Hepatocyte (in vitro differentiated cells): ENCODE results near the gene SHISA3. TPM values are rescaled to one million over a fixed set of nuclear protein-coding genes. Genes with fewer than 3 reads are reported as not detected.

Source experiments
- DNase-seq: peaks from one replicate; pipeline ENCODE4 v3.0.0-alpha.2; 2016; ENCODE audit warnings: low spot score
- H2AFZ ChIP-seq: fragments of 200-600 bp; sonication (generic); 2 replicates; pipeline ENCODE4 v1.6.0; 2016; ENCODE audit warnings: antibody characterized with exemption, mild to moderate bottlenecking
- H3K27ac ChIP-seq: fragments of 200-600 bp; sonication (generic); 2 replicates; pipeline ENCODE4 v1.5.1; 2016; ENCODE audit warnings: mild to moderate bottlenecking
- H3K27me3 ChIP-seq: fragments of 200-600 bp; sonication (generic); 2 replicates; pipeline ENCODE4 v1.6.1; 2016
- H3K36me3 ChIP-seq: fragments of 200-600 bp; sonication (generic); replicated peaks from 2 replicates; pipeline ENCODE4 v1.5.1; 2016; ENCODE audit warnings: low read depth; ENCODE audit not compliant: insufficient read depth
- H3K4me1 ChIP-seq: fragments of 200-600 bp; sonication (generic); 2 replicates; pipeline ENCODE4 v1.5.1; 2016; ENCODE audit warnings: mild to moderate bottlenecking, moderate library complexity; ENCODE audit not compliant: insufficient read depth
- H3K4me2 ChIP-seq: fragments of 200-600 bp; sonication (generic); 2 replicates; pipeline ENCODE4 v1.6.0; 2016
- H3K4me3 ChIP-seq: fragments of 200-600 bp; sonication (generic); 2 replicates; pipeline ENCODE4 v1.5.1; 2016; ENCODE audit warnings: mild to moderate bottlenecking
- H3K79me2 ChIP-seq: fragments of 200-600 bp; sonication (generic); 2 replicates; pipeline ENCODE4 v1.6.0; 2017; ENCODE audit warnings: mild to moderate bottlenecking
- H3K9me2 ChIP-seq: fragments of 200-600 bp; sonication (generic); replicated peaks from 2 replicates; pipeline ENCODE4 v1.6.0; 2017; ENCODE audit warnings: mild to moderate bottlenecking; ENCODE audit not compliant: insufficient read depth
- H3K9me3 ChIP-seq: fragments of 200-600 bp; sonication (generic); 2 replicates; pipeline ENCODE4 v1.5.1; 2016; ENCODE audit warnings: low read depth, mild to moderate bottlenecking
- H4K20me1 ChIP-seq: fragments of 200-600 bp; sonication (generic); 2 replicates; pipeline ENCODE4 v1.6.0; 2016; ENCODE audit warnings: mild to moderate bottlenecking; ENCODE audit not compliant: insufficient read depth, poor library complexity, severe bottlenecking
- EZH2 ChIP-seq: fragments of 200-600 bp; sonication (generic); IDR thresholded peaks from 2 replicates; pipeline ENCODE4 v1.6.1; 2016; ENCODE audit warnings: antibody characterized with exemption, mild to moderate bottlenecking, borderline replicate concordance
- EZH2phosphoT487 ChIP-seq: fragments of 200-600 bp; sonication (generic); IDR thresholded peaks from one replicate; pipeline ENCODE4 v1.6.1; 2018; ENCODE audit warnings: antibody characterized with exemption, mild to moderate bottlenecking, low read depth, moderate library complexity; ENCODE audit not compliant: unreplicated experiment, severe bottlenecking
- WGBS: methylation state at CpG from one replicate; pipeline ENCODE4 v1.1.6; 2016; ENCODE audit warnings: low lambda C conversion rate; ENCODE audit errors: missing lambda C conversion rate; 5-methylcytosine and 5-hydroxymethylcytosine counted together
- polyA plus RNA-seq: library from polyadenylated mRNA; unstranded; fragments of >200 nt; fragmentation: Nextera tagmentation; extraction: Ambion mirVana; gene quantifications from 2 replicates; pipeline ENCODE4 v1.2.1, GENCODE V29; 2016
- total RNA-seq: library from RNA; depleted of rRNA; stranded (reverse); fragments of >200 nt; gene quantifications from 2 replicates; pipeline ENCODE4 v1.2.3, GENCODE V29; 2014
- TF ChIP-seq, protein P1 (sequence below): fragments of 200-600 bp; sonication (generic); IDR thresholded peaks from 2 replicates; pipeline ENCODE4 v1.5.1; 2016; ENCODE audit warnings: antibody characterized with exemption, mild to moderate bottlenecking; ENCODE audit not compliant: poor library complexity

Gene SHISA3
- total and polyA plus RNA-seq, 2 experiments from 2014 or later: 0.17 TPM; not detected in 1

DNA sequence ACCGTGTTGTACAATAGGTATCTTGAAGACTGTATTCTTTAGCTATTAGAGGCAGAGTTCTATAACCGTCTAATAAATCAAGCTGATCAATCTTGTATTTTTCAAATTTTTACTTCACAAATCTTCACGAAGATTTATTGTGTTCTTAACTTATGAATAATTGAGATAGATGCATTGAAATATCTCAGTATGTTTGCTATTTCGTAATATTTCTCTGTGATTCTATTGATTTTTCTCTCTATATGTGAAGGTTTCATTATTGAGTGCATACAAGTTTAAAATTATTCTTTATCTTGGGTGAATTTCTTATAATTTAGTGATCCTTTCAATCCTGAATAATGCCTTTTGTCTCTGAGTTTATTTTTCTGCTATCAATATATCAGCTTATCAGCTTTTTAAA, 19.8 kb upstream of the SHISA3 start:
- H3K36me3 ChIP-seq: no peaks in the 10 kb centered on the region
- no peak overlapping the region for H2AFZ ChIP-seq
- H3K9me3 ChIP-seq: no peaks in the 10 kb centered on the region
- WGBS: 88% methylated on average over 4 of the region's 4 CpGs
- no peaks in the 10 kb centered on the region for H3K9me2 ChIP-seq
- H3K27me3 ChIP-seq: no peaks in the 10 kb centered on the region
- no peak overlapping the region for H3K4me2 ChIP-seq
- DNase-seq: no peak
- no peak overlapping the region for H3K4me3 ChIP-seq
- H3K79me2 ChIP-seq: no peaks in the 10 kb centered on the region
- H3K4me1 ChIP-seq: no peaks in the 10 kb centered on the region
- TF ChIP-seq, protein P1, sequence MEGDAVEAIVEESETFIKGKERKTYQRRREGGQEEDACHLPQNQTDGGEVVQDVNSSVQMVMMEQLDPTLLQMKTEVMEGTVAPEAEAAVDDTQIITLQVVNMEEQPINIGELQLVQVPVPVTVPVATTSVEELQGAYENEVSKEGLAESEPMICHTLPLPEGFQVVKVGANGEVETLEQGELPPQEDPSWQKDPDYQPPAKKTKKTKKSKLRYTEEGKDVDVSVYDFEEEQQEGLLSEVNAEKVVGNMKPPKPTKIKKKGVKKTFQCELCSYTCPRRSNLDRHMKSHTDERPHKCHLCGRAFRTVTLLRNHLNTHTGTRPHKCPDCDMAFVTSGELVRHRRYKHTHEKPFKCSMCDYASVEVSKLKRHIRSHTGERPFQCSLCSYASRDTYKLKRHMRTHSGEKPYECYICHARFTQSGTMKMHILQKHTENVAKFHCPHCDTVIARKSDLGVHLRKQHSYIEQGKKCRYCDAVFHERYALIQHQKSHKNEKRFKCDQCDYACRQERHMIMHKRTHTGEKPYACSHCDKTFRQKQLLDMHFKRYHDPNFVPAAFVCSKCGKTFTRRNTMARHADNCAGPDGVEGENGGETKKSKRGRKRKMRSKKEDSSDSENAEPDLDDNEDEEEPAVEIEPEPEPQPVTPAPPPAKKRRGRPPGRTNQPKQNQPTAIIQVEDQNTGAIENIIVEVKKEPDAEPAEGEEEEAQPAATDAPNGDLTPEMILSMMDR: no peak
- no peak for TF ChIP-seq EZH2phosphoT487
- TF ChIP-seq EZH2: no peak
- no peak overlapping the region for H3K27ac ChIP-seq
- H4K20me1 ChIP-seq: no peaks in the 10 kb centered on the region

DNA sequence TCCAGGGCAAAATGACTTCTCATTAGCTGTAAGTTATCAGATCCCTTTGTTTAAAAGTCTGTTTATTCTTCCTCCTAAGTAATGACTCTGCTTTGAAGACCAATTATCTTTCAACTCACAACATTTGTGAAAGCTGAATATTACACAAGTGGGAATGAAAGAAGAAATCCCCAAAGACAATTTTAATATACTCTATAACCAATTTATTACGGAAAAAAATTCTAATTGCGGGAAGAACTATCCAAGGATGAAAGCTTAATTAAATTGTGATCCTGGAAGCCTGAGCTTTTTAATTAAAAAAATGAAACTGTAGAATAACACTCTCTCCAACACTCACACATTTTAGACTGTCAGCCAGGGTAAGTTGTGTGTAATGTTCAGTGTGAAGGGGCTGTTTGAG, 15.6 kb upstream of the SHISA3 start:
- no peaks in the 10 kb centered on the region for H3K4me1 ChIP-seq
- 96% methylated on average over 2 of the region's 2 CpGs for WGBS
- H4K20me1 ChIP-seq: no peaks in the 10 kb centered on the region
- no peak overlapping the region for H2AFZ ChIP-seq
- DNase-seq: no peak
- H3K4me2 ChIP-seq: no peak overlapping the region
- H3K9me3 ChIP-seq: no peaks in the 10 kb centered on the region
- H3K27ac ChIP-seq: no peak overlapping the region
- H3K79me2 ChIP-seq: no peaks in the 10 kb centered on the region
- H3K4me3 ChIP-seq: no peak overlapping the region
- H3K36me3 ChIP-seq: no peaks in the 10 kb centered on the region
- H3K9me2 ChIP-seq: no peaks in the 10 kb centered on the region
- no peak for TF ChIP-seq EZH2phosphoT487
- TF ChIP-seq, protein P1: no peak
- TF ChIP-seq EZH2: no peak
- no peaks in the 10 kb centered on the region for H3K27me3 ChIP-seq

DNA sequence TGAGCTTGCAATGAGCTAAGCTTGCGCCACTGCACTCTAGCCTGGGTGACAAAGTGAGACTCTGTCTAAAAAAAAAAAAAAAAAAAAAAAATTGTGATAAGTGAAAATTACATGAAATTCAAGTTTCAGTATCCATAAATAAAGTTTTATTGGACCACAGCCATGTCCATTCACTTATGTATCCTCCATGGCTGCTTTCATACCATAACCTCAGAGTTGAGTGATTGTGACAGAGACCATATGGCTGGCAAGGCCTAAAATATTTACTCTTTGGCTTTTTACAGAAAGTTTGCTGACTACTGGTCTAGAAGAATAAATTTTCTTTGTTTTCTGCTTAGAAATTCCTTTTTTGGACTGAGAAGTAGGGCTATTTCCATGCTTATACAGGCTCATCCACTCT, 11.8 kb upstream of the SHISA3 start:
- Histone ChIP-seq H3K4me2 (no peak overlapping the region), H3K4me3 (no peak overlapping the region), H3K27ac (no peak overlapping the region), H3K79me2 (no peaks in the 10 kb centered on the region), H3K9me2 (no peaks in the 10 kb centered on the region), H3K27me3 (no peaks in the 10 kb centered on the region), H3K36me3 (no peaks in the 10 kb centered on the region), H4K20me1 (no peaks in the 10 kb centered on the region), H3K9me3 (no peaks in the 10 kb centered on the region), H2AFZ (no peak overlapping the region), H3K4me1 (no peaks in the 10 kb centered on the region)
- no peak for DNase-seq
- no peak for TF ChIP-seq EZH2
- no peak for TF ChIP-seq EZH2phosphoT487
- TF ChIP-seq, protein P1: no peak
- WGBS: 92% methylated on average over 1 of the region's 1 CpG
